DMS53 treated with DMSO at 0.1 percent for 48 hours (cell line): Measurements from ENCODE around the gene C17orf78.
A peak's percentile ranks its signal among the peaks of the same experiment; 100 is the strongest.
"Not testable (repeated sequence)": the region's sequence is repeated elsewhere in the genome, so short reads cannot be mapped to it uniquely, and the experiment has no call there.

Experiments
- DNase-seq: peaks from one replicate; lab custom pipeline; 2025; ENCODE audit not compliant: unreplicated experiment; lab: John Stamatoyannopoulos, UW

The C17orf78 gene

GRCh38 chr17:37375706-37376105, at the start of gene C17orf78:
Gene C17orf78 (plus strand): TSS chr17:37375985. CDS start chr17:37376093, 108 bp downstream.
- DNase-seq = no peak

GRCh38 chr17:37327341-37328090, 48.3 kb upstream of the C17orf78 start:
- no peak for DNase-seq

GRCh38 chr17:37338847-37339246, 36.9 kb upstream of the C17orf78 start:
- no peak for DNase-seq

GRCh38 chr17:37339321-37339720, 36.5 kb upstream of the C17orf78 start:
- DNase-seq = no peak

GRCh38 chr17:37340804-37341203, 35.0 kb upstream of the C17orf78 start:
- no peak for DNase-seq

- no peak for DNase-seq
Measured at GRCh38 chr17:37342589-37342988, 33.2 kb upstream of the C17orf78 start.

- no peak for DNase-seq
Measured at GRCh38 chr17:37344519-37344918, 31.3 kb upstream of the C17orf78 start.

GRCh38 chr17:37346863-37347402, 28.9 kb upstream of the C17orf78 start:
- DNase-seq = not testable (repeated sequence)

- not testable (repeated sequence) for DNase-seq
Measured at GRCh38 chr17:37356796-37357569, 18.8 kb upstream of the C17orf78 start.

- DNase-seq = no peak
Measured at GRCh38 chr17:37358098-37358829, 17.5 kb upstream of the C17orf78 start.

- DNase-seq = peak; percentile 74
Measured at GRCh38 chr17:37358830-37359681, 16.7 kb upstream of the C17orf78 start.

- DNase-seq = no peak
Measured at GRCh38 chr17:37359682-37360188, 16.1 kb upstream of the C17orf78 start.

- no peak for DNase-seq
Measured at GRCh38 chr17:37360632-37361031, 15.2 kb upstream of the C17orf78 start.

- DNase-seq = no peak
Measured at GRCh38 chr17:37361543-37361942, 14.2 kb upstream of the C17orf78 start.

- no peak for DNase-seq
Measured at GRCh38 chr17:37365589-37365988, 10.2 kb upstream of the C17orf78 start.

- no peak for DNase-seq
Measured at GRCh38 chr17:37368577-37368976, 7.2 kb upstream of the C17orf78 start.

- DNase-seq = peak; percentile 44
Measured at GRCh38 chr17:37373530-37374159, 2.1 kb upstream of the C17orf78 start.

GRCh38 chr17:37382056-37382455, 6.3 kb downstream of the C17orf78 start:
- DNase-seq = no peak

- no peak for DNase-seq
Measured at GRCh38 chr17:37384560-37385149, 8.9 kb downstream of the C17orf78 start.
